SKM-1 (cell line): ENCODE data around the gene SIGLEC8.
"Not testable (repeated sequence)": the region's sequence is repeated elsewhere in the genome, so short reads cannot be mapped to it uniquely, and the experiment has no call there.

ENCODE experiments used
- DNase-seq: peaks from one replicate; lab custom pipeline; 2025; ENCODE audit not compliant: unreplicated experiment; lab: John Stamatoyannopoulos, UW

SIGLEC8 gene

DNA sequence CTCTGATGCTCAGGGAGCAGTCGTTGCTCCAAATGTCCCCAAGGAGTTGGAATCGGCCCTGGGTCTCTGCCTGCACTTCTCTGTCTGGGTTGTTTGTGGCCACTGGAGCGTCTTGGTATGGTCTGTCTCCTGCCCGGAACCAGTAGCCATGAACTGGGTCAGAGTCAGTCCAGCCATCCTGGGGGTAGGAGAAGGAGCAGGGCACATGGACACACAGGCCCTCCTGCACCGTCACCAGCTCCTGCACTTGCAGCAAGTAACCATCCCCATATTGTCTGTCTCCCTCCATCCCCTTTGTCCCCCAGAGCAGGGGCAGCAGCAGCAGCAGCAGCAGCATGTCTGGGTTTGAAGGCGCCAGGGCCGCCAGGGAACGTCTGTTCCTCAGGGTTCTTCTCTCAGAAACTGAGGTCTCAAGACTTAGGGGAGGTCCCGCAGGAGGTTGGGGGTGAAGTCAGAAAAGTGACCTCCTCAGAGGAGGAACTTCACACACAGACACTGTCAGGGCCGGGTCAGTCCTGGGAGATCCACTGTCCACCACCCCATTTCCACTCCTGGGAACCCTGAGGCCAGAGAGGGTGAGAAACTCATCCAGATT is at the start of gene SIGLEC8:
TSS of gene SIGLEC8 (minus strand) at position 404 of the 595 bp plus-strand sequence. CDS start at position 337, 67 bp downstream.
- DNase-seq, result no peak

DNA sequence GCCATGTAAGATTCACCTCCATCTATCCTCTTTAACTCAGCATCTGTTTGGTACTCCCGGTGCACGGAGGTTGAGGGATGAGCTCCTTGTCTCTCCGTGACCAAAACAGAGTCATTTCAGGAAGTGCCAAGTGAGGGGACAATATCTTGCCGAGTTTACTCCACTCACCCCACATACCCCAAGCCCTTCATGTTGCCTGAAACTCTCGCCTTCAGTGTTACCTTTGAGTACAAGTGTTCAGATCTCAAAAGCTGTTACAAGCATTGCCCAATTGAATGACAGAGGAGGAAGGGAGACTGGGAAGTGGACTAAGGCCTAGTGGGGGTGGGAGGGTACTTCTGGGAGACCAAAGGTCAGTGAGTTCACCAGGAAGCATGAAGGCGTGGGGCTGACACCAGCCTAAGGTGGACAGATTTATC is 49.4 kb upstream of the SIGLEC8 start:
- DNase-seq, result no peak

DNA sequence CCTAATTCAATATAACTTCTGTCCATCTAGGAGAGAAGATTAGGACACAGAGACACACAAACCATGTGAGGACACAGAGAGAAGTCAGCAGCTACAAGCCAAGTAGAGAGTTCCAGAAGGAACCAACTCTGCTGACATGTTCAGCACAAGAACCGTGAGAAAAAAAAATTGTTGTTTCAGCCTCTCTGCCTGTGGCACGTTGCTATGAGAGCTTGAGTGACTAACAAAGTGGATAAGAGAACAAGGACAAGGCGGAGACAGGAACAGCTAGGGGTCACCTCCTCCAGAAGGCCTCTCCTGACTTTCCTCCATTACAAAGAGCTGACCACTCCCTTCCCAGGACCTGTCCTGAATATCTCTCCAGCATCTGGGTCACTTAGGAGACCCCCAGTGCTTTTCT is 48.9 kb upstream of the SIGLEC8 start:
- no peak for DNase-seq

DNA sequence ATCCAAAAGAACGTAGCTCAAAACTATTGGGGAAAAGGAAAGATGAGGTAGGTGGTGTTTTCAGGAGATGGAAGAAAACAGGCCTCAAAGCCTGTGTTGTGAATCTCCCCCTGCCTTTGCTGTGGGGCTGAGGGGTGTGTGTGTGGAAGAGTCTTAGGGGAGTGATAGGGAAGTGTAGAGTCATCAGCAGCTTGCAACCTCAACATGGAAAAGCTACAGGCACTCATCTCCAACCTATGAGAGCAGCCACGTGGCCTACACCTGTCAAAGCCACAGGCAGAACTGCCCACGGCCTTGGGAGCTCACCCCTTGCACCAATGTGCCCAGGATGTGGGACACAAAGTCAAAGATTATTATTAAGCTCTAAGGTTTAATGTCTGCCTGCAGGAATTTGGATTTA is 47.6 kb upstream of the SIGLEC8 start:
- no peak for DNase-seq

DNA sequence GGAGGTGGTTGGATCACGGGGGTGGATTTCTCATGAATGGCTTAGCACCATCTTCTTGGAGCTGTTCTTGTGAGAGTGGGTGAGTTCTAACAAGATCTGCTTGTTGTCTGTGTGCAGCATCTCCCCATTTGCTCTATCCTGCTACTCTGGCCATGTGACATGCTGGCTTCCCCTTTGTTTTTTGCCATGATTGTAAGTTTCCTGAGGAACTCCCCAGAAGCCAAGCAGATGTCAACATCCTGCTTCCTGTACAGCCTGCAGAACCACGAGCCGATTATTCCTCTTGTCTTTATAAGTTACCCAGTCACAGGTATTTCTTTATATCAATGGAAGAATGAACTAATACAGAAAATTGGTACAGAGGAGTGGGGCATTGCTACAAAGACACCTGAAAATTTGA is 45.6 kb upstream of the SIGLEC8 start:
- DNase-seq, result no peak

DNA sequence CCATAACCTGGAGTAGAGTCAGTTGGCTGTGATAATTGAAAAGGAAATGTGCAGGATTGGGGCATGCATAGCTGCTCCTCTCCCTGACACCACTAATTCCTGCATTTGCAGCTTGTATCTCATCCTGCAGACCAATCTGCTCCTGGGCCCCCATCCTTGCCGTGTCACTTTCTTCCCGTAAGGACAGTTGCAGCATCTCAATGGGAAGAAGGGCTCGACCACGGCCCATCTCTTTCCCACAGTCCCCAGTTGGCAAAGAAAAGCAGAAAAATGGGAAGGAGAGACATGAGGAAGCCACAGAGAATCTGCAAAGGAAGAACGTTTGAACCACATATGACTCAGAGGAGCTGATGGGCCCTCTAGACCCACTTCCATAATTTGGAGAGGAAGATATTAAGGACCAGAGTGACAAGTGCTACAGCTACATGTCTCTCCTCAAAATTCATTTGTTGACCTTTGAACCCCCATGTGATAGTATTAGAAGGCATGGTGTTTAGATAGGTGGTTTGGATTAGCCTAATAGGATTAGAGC is 45.1 kb upstream of the SIGLEC8 start:
- DNase-seq, result peak; percentile 2

DNA sequence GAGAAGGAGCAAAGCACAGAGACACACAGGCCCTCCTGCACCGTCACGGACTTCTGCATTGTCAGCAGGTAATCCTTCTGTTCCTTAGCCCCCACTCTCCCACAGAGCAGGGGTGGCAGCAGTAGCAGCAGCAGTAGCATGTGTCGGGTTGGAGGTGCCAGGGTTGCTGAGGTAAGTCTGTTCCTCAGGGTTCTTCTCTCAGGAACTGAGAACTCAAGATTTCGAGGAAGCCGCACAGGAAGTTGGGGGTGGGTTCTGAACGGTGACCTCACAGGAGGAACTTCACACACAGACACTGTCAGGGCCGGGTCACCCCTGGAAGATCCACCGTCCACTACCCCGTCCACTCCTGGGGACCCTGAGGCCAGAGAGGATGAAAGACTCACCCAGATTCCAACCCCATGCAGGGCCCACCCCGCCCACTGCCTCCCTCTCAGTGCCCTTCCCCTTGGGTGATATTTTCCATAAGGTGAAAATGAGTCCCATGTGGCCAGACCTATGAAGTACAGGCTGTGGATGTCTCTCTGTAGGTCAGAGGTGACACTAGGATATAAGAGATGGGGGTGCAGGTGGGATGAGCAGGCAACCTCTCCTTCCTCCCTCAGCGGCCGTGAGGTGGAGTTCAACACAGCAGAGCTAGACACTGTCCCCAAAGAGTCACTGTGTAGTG is 43.5 kb upstream of the SIGLEC8 start, which contains the start of gene SIGLEC12:
TSS of gene SIGLEC12 (minus strand) at position 207 of the 670 bp plus-strand sequence. CDS start at position 140, 67 bp downstream.
- DNase-seq, result peak; percentile 21

DNA sequence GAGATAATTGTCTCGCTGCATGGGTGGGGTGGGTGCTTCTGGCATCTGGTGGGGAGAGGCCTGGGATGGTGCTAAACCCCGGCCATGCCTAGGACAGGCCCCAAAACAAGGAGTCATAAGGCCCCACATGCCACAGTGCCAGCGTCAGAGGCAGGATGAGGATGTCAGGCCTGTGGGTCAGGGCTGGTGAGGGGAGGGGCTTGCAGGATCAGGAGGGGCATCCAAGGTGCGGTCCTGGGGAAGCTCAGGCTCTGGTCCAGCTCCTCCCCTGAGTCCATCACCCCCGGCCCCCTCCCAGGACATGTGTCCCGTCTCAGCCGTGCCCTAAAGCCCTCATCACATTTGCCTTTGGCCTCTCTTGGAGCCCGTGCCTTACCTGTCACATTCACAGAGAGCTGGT is 42.7 kb upstream of the SIGLEC8 start:
- not testable (repeated sequence) for DNase-seq

DNA sequence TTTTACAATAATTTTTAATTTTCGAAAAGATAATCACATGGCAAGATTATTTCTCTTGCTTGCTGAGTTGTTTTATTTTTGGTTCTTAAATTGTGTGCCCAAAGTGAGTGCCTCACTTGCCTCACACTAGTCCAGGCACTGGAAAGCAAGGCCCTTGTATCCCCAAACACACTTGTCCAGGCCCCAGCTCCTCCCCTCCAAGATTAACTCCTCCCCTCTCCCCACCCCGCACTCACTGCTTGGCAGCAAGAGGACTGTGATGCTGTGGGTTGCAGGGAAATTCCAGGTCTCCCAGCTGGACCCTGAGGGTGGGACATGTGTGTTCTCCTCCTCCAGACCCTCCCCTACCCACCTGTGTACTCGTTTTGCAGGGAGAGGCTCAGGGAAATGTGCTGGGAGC is 39.4 kb upstream of the SIGLEC8 start:
- DNase-seq, result no peak

DNA sequence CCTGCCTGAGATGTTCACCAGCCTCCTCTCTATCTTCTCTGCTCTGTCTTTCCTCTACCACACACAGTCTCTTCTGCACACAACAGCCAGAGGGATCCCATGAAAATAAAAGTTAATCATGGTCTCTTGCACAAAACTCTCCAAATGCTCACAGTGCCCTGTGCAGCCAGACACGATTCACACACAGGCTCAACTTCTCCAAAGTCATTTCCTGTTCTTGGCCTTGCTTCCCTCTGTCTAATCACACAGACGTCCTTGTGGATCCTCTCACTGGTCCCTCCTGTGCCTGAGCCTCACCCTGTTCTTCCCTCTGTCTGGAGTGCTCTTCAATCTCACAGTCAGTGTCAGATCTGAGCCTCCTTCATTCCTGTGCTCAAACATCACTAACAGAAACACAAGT is 35.5 kb upstream of the SIGLEC8 start:
- no peak for DNase-seq

DNA sequence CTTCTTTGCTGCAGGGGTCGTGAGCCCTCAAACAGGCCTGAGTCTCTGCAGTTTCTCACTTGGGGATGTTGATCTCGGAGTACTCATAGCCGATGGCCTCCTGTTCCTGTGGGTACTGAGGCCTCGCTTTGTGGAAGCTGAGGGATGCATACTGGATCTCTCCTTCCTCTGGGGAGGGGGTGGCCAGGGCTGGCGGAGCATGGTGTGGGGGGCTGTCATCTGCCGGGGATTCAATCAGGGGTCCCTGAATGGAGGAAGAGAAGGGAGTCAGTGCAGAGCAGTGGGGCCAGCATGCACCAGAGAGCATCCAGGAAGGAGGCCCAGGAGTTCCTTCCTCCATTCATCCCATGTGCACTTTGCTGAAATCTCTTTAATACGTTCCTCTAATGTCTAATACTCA is 33.3 kb upstream of the SIGLEC8 start:
- DNase-seq, result no peak

DNA sequence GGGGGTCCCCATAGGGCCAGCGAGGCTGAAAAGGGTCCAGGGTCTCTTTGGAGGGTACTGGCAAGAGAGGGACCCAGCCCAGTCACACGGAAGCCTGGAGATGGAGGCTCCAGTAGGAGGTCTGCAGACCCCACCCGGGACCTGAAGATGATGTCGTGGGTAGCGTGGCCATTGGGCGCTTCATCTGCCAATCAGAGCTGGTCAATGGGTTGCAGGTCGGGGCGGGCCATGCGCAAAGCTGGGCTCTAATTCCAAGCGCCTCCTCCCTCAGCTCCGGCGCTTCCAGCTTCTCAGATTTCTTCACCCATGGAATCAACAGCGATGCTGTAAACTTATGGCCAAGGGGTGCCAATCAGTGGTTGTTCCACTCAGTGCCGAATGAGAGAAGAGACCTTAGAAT is 32.4 kb upstream of the SIGLEC8 start:
- no peak for DNase-seq

DNA sequence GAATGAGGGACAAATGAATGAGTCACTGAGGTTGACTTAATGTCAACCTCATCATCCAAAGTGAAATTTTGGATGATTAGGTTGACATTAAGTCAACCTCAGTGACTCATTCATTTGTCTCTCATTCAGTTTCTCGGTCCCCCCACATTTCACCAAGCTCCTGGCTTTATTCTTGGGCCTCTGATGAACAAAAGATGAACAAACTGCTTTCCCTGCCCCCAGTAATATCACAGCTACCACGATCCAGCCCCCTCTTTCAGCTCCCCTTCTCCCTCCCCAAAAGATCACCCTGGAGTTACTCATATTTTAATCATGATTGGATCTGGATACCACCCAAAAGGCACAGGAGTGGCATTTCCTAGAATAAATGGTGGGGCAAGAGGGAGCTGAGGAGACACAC is 30.9 kb upstream of the SIGLEC8 start:
- no peak for DNase-seq

DNA sequence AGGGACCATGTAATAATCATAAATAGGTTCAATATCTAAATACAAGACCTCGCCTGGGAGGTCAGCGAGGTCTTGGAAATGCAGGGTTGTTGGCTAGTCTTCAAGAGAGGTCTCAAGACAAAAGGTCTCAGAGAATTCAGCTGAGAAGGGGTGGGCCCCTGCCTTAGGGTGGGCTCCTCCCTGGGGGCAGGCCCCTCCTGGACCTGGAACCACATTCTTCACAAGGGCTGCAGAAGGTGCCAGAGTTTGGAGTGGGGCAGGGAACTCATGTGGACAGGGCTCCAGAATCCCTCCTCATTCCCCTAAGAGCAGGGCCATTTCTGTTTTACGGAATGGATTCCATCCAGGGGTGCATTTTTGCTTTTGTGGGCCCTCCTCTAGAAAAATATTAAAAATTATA is 30.2 kb upstream of the SIGLEC8 start:
- no peak for DNase-seq

DNA sequence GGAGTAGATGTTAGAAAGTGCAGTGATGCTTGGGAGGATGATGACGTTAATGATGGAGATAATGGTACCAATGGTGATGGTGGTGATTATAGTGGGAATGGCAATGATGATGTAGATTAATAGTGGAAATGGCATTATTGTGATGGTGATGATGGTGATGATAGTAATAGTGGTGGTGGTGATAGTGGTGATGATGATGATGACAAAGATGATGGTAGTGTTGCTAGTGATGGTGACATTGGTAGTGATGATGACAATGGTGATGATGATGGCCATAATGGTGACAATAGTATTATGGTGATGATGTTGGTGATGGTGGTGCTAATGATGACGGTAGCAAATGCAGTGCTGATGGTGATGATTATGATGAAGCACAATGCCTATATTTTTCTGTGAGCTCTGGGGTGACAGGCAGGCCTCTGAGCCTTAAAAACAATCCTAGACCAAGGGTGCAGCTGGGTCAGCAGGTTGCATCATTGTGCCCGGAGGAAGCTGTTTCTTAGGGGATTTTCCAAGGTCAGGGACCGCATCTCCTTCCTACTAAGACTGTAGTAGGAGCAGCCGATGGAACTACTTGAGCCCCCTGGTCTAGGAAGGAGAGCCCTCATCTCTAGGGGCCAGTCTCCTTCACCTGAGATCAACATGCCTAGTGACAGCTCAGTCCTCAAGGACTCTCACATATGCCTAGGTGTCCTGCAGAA is 27.9 kb upstream of the SIGLEC8 start:
- DNase-seq, result no peak

DNA sequence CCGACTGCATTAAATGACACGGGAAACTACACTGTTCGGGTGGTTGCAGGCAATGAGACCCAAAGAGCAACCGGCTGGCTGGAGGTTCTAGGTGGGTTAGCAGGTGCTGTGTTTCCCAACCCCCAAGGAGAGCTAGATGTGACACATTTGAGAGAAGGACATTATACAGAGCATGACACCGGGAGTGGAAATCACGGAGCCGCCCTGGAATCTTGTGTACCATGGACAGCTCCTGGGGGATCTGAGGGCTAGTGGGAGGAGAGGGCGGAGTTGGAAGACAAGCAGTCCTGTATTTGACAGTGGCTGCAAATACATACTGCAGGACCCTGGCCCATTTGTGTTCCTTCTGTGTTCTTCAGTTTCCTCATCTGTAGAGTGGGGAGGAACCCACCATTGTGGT is 22.3 kb upstream of the SIGLEC8 start:
- DNase-seq, result no peak

DNA sequence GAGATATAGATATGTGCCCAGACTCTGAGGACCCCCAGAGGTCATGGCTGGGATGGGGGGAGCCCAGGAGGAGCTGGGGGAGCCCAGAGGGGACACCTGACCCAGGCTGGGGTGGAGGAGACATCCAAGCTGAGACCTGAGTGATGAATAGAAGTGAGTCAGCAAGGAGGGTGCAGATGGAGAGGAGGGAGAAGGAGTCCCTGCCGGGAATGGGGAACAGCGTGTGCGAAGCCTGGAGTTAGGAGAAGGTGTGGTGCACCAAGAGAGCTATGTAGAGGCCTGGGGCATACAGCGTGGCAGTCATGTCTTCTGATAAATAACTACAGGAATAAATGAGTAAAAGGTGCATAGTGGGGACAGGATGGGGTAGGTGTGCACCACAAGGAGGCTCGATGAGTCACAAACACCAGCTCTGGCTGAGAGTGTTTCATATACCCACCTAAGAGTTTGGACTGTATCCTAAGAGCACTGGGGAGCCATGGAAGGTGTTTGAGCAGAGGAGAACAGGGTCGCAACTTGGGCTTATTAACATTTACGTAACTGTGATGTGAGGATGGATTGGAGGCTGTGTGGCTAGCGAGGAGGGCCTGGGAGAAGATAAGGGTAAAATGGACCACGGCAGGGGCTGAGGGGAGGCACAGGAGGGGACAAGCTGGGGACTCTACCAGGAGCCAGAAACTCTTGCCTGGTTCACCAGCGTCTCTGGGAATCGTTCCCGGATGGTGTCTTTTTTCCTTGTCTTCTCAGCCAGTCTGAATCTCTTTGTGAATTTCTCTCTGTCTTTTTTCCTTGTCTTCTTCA is 21.5 kb upstream of the SIGLEC8 start:
- no peak for DNase-seq

DNA sequence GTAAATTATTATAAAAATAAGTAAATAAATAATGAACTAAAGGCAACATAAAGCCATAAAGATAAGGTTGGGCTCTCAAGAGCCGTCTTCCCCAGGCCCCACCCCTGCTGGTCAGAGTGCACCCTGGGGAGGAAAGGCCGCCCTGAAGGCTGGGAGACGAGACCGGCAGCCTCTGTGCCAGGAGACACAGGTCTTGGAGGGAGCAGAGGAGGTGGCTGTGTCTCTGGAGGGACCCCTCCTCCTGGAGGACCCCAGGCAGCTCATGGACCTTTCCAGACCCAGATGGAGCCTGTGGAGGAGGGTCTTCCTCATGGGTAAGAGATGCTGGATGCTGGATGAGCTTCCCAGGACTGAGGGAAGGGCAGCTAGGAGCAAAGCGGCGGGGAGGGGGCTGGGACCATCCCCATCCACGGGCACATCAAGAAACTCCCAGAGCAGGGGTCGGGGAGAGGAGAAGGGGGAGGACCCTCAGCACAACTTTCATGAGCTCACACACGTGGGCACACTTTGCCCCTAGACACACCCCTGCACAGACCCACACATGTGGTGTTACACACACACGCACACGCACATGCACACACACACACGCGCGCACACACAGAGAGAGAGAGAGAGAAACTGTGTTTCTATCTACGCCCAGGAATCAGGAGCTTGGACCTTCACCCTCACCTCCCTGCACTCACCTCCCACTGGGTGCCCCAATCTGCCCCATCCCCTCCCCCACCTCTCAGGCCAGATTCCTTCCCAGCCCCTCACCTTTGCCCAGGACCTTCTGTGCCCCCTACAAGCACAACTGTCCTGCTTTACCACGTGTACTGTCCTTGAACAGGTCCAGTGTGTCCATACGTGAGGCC is 20.4 kb upstream of the SIGLEC8 start, which contains the start of gene CEACAM18:
TSS of gene CEACAM18 (plus strand) at position 159 of the 854 bp plus-strand sequence.
- no peak for DNase-seq

DNA sequence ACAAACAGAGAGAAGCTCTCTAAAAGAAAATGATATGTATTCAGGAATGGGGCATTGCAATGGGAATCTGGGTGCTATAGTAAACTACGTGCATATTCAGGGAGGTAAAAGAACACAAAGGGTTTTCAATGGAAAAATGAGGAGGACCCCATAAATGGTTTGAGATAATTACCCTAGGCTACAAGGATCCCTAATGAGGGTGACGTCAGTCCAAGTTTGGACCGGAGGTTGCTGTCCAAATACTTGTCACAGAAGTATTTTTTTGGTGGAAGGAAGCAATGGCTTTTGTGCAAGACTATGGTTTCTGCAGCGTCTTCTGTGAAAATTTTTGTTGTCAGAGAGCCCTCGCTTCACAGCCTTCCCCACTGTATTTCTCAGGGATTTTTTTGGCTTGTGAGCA is 19.1 kb upstream of the SIGLEC8 start:
- DNase-seq, result no peak

DNA sequence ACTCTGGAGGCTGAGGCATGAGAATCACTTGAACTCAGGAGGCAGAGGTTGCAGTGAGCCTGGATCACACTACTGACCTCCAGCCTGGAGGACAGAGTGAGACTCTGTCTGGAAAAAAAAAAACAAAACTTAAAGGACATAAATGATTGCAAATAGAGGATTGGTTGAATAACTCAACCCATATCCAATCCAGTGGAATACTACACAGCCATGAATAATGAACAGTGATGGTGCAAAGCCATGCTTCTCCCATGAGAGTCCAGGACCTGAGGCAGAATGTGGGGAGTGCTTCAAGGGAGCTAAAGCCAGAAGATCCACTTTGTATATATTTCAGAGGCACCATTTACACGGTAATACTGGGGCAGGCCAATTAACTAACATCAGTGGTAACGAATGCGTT is 17.9 kb upstream of the SIGLEC8 start:
- DNase-seq, result no peak
